SK-N-DZ (cell line): ENCODE measurements around the gene SEPTIN5.

ENCODE experiments used
- DNase-seq: peaks from one replicate; pipeline ENCODE4 v3.0.0-alpha.2; 2015; ENCODE audit warnings: low spot score

The SEPTIN5 gene

GRCh38 chr22:19733755-19734154, 19.5 kb downstream of the SEPTIN5 start:
- no peak for DNase-seq

- DNase-seq = no peak
Observed at GRCh38 chr22:19734163-19734562, 19.9 kb downstream of the SEPTIN5 start.

DNA sequence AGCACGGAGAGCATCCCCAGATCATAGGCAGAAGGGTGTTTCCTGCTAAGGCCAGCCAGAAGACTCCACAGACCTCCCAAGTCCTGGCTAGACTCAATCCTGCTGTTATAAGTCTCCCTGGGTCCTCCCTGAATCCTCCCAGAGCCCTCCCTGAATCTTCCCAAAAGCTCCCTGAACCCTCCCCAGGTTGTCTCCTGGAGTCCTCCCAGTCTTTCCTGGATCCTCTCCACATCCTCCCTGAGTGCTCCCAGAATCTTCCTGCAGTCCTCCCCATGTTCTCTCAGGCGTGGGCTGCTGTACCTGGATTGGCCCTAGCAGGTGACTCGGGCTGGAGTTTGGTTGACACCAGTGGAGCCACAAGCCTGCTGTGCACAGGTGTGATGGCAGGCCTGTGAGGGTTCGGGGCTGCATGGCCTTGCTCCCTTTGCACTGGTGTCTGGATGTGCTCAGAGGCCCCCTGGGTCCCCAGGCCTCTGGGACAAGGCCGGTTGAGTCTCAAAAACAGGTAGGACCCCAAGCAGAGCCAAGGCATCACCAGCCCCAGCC, 20.6 kb downstream of the SEPTIN5 start:
- no peak for DNase-seq

DNA sequence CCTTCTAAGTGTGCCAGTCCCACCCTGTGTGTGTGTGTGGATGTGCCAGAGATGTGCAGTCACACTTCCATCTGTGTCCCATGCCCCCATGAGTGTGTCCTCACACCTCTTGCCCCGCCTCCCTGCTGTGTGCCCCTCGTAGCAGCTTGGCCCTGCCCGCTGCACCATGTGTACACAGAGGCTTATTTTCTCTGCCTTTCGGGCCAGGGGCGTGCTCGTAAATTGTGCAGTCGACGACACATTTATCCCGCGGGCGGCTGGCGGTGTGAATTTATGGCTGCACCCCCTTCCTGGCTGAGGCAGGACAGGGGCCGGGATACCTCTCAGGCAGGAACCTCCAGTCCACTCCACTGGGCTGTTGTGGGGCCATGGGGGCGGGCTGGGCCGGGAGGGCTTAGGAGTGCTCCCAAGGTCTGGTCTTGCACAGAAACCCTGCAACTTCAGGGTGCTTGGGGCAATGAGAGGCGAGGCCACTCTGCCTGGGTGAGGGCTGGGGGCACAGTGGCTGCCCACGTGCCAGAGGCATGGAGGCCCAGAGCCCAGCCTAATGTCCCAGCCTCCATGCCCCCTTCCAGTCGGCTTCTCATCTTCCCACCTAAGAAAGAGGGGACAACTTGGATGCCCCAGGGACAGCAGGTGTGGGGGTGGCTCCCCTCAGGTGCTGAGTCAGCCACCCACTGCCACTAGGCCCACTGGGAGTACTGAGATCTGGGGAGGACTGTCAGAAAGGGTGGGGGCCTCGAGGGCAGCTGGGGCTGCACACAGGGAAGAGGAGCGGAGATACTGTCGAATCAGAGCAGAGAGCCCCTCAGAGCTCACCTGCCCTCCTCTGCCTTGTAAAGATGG, 21.6 kb downstream of the SEPTIN5 start:
- no peak for DNase-seq

DNA sequence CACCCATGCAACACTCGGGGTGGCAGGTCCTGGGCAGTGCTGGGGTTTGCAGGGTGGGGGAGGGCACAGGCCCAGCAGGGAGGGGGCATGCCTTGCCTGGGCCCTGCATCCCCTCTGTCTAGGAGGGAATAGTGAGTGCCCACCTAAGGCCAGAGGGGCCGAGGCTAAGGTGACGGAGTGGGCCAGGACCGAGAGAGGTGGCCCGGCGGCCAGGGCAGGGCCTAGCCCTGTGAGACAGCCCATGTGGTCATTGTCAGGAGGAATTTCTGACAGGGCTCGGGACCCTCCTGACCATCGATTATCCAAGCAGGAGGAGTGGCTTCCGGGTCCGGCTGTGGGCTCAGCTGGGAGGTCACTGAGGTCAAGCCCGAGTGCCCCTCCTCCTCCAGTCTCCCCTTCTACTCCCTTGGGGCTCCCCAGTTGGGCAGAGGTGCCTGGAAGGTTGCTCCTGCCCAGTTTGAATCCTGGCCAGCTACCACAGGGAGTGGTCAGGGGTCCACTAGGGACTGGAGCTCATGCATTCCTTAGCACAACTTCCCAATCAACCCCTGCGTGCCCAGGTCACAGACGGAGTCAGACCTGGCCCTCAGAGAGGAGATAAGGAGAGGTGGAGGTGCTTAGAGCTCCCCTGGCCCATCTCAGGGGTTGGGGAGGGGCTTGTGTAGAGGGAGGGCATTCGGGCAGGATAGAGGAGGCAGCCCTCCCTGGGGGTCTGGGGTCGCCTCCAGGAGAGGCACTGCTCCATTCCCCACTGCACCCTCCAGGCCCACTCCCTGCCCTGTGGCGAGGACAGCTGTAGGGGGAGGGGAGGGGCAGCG, 23.8 kb downstream of the SEPTIN5 start:
- no peak for DNase-seq

- no peak for DNase-seq
Observed at GRCh38 chr22:19738664-19739447, 24.6 kb downstream of the SEPTIN5 start.

DNA sequence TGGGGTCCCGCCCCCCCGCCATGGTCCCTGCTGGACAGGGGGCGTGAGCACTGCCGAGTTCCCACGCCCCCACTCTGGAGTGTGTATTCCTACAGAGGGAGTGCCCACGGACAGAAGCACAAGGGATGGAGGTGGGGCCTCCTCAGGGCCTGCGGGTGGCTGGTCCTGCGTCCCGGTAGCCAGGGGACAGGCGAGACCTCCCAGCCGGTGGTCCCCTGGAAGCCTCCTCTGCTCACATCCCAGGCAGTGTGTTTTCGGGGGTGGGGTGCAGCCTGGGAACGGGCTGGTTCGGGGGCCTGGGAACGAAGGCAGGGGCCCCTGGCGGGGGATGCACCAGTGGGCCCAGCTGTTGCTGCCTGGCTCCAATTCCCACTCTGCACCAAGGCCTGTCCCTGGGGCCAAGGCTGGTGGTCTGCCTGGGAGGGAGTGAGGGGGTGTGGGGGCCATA, 25.2 kb downstream of the SEPTIN5 start:
- no peak for DNase-seq

GRCh38 chr22:19739911-19740449, 25.7 kb downstream of the SEPTIN5 start:
- DNase-seq = no peak

DNA sequence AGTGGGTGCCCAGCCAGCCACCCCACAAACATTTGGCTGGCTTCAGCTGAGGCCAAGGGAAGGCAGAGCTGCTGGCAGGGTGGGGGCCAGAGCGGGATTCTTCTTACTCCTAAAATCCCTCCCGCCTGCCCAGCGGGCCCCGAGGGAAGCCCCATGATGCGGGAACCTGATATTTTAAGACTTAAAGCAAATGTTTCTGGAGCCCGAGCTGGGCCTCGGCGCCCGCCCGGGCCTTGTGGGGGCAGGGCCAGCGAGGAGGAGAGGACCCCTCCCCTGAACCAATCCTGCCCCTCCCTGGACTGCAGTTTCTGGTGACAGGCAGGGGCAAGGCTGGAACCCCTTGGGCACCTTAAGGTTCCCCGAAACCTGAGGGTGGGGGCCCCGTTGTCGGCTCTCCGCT, 26.3 kb downstream of the SEPTIN5 start:
- no peak for DNase-seq

- no peak for DNase-seq
Observed at GRCh38 chr22:19741053-19741452, 26.8 kb downstream of the SEPTIN5 start.

DNA sequence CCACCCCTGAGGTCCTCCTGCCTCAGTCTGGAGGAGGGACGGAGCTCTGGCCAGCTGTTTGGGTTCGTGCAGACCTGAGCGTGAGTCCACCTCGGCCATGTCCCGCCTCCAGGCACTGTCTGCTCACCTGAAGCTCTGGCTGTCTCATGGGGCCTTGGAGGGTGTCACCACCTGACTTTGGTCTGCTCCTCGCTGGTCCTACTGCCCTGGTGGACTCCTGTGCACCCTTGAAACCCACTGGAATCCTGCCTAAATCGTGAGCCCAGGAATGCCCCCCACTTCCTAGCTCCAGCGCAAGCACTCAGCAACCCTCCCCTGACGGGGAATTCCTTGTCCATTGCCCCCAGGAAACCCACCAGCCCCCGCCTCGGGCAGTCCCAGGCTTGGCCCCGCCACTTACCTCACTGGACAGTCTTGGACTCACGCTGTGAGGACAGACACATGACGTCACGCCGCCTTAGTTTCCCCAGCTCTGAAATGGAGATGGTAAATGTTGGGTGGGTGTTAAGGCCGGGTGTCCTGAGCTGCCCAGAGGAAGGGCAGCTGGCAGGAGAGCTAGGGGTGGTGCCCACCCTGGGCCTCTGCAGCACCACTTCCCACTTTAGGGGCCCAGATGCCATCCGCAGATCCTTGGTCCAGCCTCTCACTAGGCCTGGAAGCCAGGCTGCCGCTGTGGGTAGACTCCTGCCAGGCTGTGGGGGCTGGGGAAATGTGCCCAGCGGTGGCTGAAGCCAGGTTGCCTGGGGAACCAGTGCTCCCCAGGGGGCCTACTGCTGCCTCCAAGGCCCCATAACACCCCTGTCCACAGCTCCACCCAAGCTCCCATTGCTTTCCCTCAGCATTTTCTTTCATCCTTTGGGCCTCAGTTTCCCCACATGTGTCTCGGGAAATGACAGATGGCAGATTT, 28.1 kb downstream of the SEPTIN5 start:
- DNase-seq = no peak

GRCh38 chr22:19743081-19743480, 28.8 kb downstream of the SEPTIN5 start:
- no peak for DNase-seq

DNA sequence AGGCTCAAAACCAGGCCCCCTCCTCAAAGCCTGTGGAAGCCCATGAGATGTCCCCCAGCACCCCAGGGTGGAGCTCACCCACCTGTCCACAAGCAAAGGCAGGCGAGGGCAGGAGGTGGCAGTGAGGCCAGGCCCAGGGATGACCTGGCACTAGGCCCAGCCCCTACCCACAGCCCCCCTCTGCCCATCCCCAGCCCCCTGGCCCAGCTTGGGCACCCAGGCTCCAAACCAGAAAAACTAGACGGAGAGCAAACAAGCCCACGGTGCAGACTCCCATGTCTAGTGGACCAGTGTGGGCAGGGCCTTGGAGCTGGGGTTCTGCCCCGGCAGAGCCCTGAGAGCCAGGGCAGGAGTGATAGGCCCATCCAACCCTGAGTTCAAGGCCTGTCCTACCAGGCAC, 29.3 kb downstream of the SEPTIN5 start:
- DNase-seq = no peak

DNA sequence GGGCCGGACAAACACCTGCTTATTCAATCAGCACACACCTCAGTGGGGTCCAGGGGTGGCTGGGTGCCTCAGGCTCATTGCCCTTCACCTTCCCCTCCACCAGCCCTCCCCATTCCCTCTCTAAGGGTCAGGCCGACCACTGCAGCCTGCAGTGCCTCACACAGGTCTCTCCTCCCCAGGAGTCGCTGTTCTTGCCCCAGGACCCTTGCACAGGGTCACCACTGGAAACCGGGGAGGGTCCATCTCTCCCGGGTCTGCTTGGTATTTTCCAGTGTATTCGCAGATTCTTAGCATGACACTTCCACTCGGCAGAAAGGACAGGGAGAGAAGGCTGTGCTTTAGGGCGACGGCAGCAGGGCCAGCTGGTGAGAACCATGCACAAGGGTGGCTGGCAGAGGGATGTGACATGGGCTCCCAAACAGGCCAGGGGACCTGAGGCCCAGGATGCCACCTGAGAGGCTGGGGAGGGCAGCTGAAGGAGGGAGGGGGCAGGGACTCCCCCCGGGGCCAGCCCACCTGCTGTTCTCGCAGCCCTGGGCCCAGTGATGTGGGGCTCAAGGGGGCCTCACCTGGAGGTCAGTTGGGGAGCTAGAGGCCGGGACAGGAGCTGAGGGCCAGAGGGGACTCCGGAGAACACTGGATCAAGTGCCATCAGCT, 30.2 kb downstream of the SEPTIN5 start:
- no peak for DNase-seq

DNA sequence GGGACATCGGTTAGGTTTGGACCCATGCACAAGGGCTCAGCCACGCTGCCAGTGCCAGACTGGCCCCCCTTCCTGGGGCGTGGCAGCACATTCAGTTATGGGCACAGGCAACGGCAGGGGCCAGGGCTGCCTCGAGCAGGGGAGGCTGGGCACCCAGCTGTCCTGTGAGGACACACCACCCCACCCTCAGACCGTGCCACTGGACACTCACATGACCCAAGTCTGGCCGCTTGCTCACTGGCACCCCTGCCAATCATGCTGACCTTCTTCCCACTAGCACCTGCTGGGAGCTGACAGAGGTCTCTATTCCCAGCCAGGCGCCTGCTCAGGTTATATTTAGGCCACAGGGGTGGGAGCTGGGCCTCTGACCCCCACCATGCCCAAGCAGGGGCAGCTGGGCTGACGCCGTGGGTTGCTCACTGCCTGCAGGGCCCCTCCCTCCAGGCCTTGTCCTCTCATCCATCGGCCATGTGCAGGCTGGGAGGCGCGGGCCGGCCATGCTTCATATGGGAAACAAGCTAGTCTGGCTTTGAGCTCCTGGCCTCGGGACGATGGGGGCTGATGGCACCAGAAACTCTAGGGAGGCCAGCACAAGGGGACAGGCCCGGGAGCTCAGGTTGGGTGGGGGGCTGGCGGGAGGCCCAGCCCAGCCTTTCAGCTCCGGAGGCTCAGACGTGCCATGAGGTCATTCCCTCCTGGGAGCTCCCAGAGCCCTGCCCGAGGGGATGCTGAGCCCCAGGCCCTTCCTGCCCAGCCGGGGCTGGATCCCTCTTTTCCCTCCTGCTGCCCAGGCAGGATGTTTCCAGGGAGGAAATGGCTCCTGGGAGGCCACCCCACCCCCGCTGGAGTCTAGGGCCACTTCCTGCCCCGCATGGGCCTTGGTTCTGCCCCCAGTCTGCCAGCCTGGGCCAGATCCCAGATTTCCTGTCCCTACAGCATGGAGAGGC, 31.1 kb downstream of the SEPTIN5 start:
- DNase-seq = no peak

GRCh38 chr22:19746726-19747125, 32.4 kb downstream of the SEPTIN5 start:
- DNase-seq = no peak

GRCh38 chr22:19747551-19747950, 33.2 kb downstream of the SEPTIN5 start:
- DNase-seq = no peak

- no peak for DNase-seq
Observed at GRCh38 chr22:19748139-19748538, 33.8 kb downstream of the SEPTIN5 start.
